Keratinocyte (primary cell): ENCODE results near the gene GRM7.

Experiments
- CTCF ChIP-seq, 3 experiments: IDR thresholded peaks in 1 of 3; conservative IDR thresholded peaks in 1 of 3; optimal IDR thresholded peaks in 1 of 3; 2 replicates in 2 of 3; 3 replicates in 1 of 3; pipeline versions ENCODE3 to v1.5.1; 2011; ENCODE audit warnings: low read length in 3 of 3, mild to moderate bottlenecking in 3 of 3, moderate library complexity in 2 of 3, control low read depth in 1 of 3, inconsistent platforms in 1 of 3; ENCODE audit not compliant: insufficient read depth in 2 of 3; ENCODE audit errors: extremely low read depth in 1 of 3
- EZH2 ChIP-seq: IDR thresholded peaks from one replicate; pipeline ENCODE4 v1.6.1; 2012; ENCODE audit warnings: inconsistent platforms, mild to moderate bottlenecking, low read length, moderate library complexity

- TF ChIP-seq CTCF (optimal IDR thresholded peaks at IDR 0.05 in 1 of 3, IDR thresholded peaks at IDR 0.05 in 1 of 3, conservative IDR thresholded peaks at IDR 0.05 in 1 of 3; ENCODE audit: extremely low read depth in 1 of 3, insufficient read depth in 2 of 3, low read length in 3 of 3) (peak in 1 of 3 experiments; percentile 15), EZH2 (no peak)
Measured at GRCh38 chr3:7546253-7546652, 685.3 kb downstream of the GRM7 start.
